Neural cell (in vitro differentiated cells): Measurements from ENCODE around the gene MBD5. TPM values are rescaled to one million over a fixed set of nuclear protein-coding genes. Genes with fewer than 3 reads are reported as not detected.

Experiments used
- H2AFZ ChIP-seq: fragments of 200-600, 300-800 bp; sonication (generic), shearing (Covaris generic); 2 replicates; pipeline ENCODE4 v1.6.0; 2014; ENCODE audit warnings: low read depth, mild to moderate bottlenecking, antibody characterized with exemption, low read length, moderate library complexity
- H3F3A ChIP-seq: fragments of 200-600 bp; shearing (Covaris generic); 2 replicates; pipeline ENCODE4 v1.6.1; 2016; ENCODE audit warnings: mild to moderate bottlenecking, moderate library complexity, mixed read lengths, antibody characterized with exemption, low read length; ENCODE audit not compliant: insufficient read depth, poor library complexity, severe bottlenecking
- H3K27ac ChIP-seq: fragments of 200-600, 300-800 bp; sonication (generic), shearing (Covaris generic); 2 replicates; pipeline ENCODE4 v1.5.1; 2014; ENCODE audit warnings: mild to moderate bottlenecking, low read length, moderate library complexity
- H3K27me3 ChIP-seq: fragments of 300-800, 200-600 bp; sonication (generic), shearing (Covaris generic); 2 replicates; pipeline ENCODE4 v1.6.0; 2014; ENCODE audit warnings: mild to moderate bottlenecking, low read depth, low read length, moderate library complexity; ENCODE audit not compliant: insufficient read depth
- H3K36me3 ChIP-seq: fragments of 300-800, 200-600 bp; sonication (generic), shearing (Covaris generic); 2 replicates; pipeline ENCODE4 v1.5.1; 2014; ENCODE audit warnings: mild to moderate bottlenecking, antibody characterized with exemption, low read length, moderate library complexity; ENCODE audit not compliant: insufficient read depth
- H3K4me2 ChIP-seq: fragments of 300-800, 200-600 bp; sonication (generic), shearing (Covaris generic); 2 replicates; pipeline ENCODE4 v1.6.0; 2014; ENCODE audit warnings: mild to moderate bottlenecking, low read length
- H3K4me3 ChIP-seq: fragments of 300-800, 200-600 bp; sonication (generic), shearing (Covaris generic); 2 replicates; pipeline ENCODE4 v1.5.1; 2014; ENCODE audit warnings: mild to moderate bottlenecking, low read length, moderate library complexity
- H3K79me2 ChIP-seq: fragments of 200-600 bp; shearing (Covaris generic); replicated peaks from 2 replicates; pipeline ENCODE4 v1.6.0; 2014; ENCODE audit warnings: mild to moderate bottlenecking, low read length, moderate library complexity; ENCODE audit not compliant: insufficient read depth
- H3K9ac ChIP-seq: fragments of 300-800, 200-600 bp; sonication (generic), shearing (Covaris generic); 2 replicates; pipeline ENCODE4 v1.6.1; 2016; ENCODE audit warnings: mild to moderate bottlenecking, low read length, mixed read lengths
- H3K9me2 ChIP-seq: fragments of 200-600 bp; shearing (Covaris generic); 2 replicates; pipeline ENCODE4 v1.6.1; 2016; ENCODE audit warnings: mild to moderate bottlenecking, low read length, mixed read lengths; ENCODE audit not compliant: insufficient read depth
- H3K9me3 ChIP-seq: fragments of 200-600, 300-800 bp; sonication (generic), shearing (Covaris generic); 2 replicates; pipeline ENCODE4 v1.6.1; 2016; ENCODE audit warnings: mild to moderate bottlenecking, mixed run types, low read length, moderate library complexity, mixed read lengths
- H4K20me1 ChIP-seq: fragments of 200-600 bp; shearing (Covaris generic); 2 replicates; pipeline ENCODE4 v1.6.1; 2016; ENCODE audit warnings: mild to moderate bottlenecking, mixed run types; ENCODE audit not compliant: insufficient read depth
- EP300 ChIP-seq: fragments of 450-650 bp; conservative IDR thresholded peaks from 2 replicates; pipeline ENCODE4 v1.6.1; 2014; ENCODE audit warnings: antibody characterized with exemption, mild to moderate bottlenecking, moderate library complexity; ENCODE audit not compliant: poor library complexity, severe bottlenecking
- EZH2 ChIP-seq: fragments of 200-600, 300-800 bp; shearing (Covaris generic), sonication (generic); IDR thresholded peaks from 2 replicates; pipeline ENCODE4 v1.6.1; 2014; ENCODE audit warnings: antibody characterized with exemption, low read length, borderline replicate concordance, mild to moderate bottlenecking; ENCODE audit not compliant: insufficient read depth, poor library complexity, severe bottlenecking
- MXI1 ChIP-seq: fragments of 450-650 bp; conservative IDR thresholded peaks from 2 replicates; pipeline ENCODE4 v1.6.1; 2014; ENCODE audit warnings: antibody characterized with exemption, mild to moderate bottlenecking; ENCODE audit not compliant: poor library complexity, severe bottlenecking
- POLR2AphosphoS5 ChIP-seq: IDR thresholded peaks from 2 replicates; pipeline ENCODE4 v1.6.1; 2012
- RAD21 ChIP-seq: fragments of 450-650 bp; conservative IDR thresholded peaks from 2 replicates; pipeline ENCODE4 v1.6.1; 2014; ENCODE audit warnings: antibody characterized with exemption, mild to moderate bottlenecking, moderate library complexity
- SMC3 ChIP-seq: fragments of 450-650 bp; conservative IDR thresholded peaks from 2 replicates; pipeline ENCODE4 v1.6.1; 2014; ENCODE audit warnings: antibody characterized with exemption, mild to moderate bottlenecking, moderate library complexity; ENCODE audit not compliant: poor library complexity
- TAF1 ChIP-seq: IDR thresholded peaks from 2 replicates; pipeline ENCODE4 v1.6.1; 2012; ENCODE audit warnings: low read depth
- polyA plus RNA-seq: library from polyadenylated mRNA; depleted of rRNA; stranded (reverse); fragments of >200 nt; gene quantifications from 2 replicates; pipeline ENCODE4 v1.2.3, GENCODE V29; 2014
- TF ChIP-seq, protein P1 (sequence below): IDR thresholded peaks from 2 replicates; pipeline ENCODE4 v1.6.1; 2012; ENCODE audit warnings: borderline replicate concordance
- TF ChIP-seq, protein P2 (sequence below): fragments of 450-650 bp; IDR thresholded peaks from 2 replicates; pipeline ENCODE4 v1.5.1; 2014; ENCODE audit warnings: antibody characterized with exemption, mild to moderate bottlenecking, moderate library complexity; ENCODE audit not compliant: poor library complexity, severe bottlenecking

The MBD5 gene
- polyA plus RNA-seq, 1 donor from 2014 or later = 9.7 TPM

DNA sequence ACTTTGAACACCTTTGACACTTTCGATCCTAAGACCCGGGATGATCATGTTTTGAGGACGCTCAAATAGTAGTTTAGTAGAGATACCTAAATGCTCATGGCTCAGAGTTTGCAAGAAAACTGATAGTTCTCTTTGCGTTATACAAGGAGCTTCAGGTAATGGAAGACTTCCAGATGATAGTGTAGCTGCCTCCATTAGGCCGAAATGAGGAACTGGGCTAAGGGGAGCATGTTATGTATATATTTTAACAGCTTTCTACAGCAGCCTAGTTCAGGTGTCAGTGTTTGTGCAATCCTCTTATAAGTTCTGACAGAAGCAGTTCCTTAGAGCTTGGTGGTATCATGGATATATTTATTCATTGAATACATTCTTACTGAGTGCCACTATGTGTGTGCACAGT is 496.9 kb downstream of the MBD5 start:
- Histone ChIP-seq H3K9me2 (no peaks in the 10 kb centered on the region), H3F3A (no peaks in the 10 kb centered on the region), H3K79me2 (no peaks in the 10 kb centered on the region), H3K9ac (no peak overlapping the region), H3K4me2 (no peak overlapping the region), H2AFZ (no peak overlapping the region), H3K27ac (no peak overlapping the region), H3K27me3 (no peaks in the 10 kb centered on the region), H4K20me1 (no peaks in the 10 kb centered on the region), H3K36me3 (no peaks in the 10 kb centered on the region), H3K4me3 (no peak overlapping the region), H3K9me3 (no peaks in the 10 kb centered on the region)
- TF ChIP-seq POLR2AphosphoS5 (no peak), SMC3 (no peak), EP300 (no peak), EZH2 (no peak)

DNA sequence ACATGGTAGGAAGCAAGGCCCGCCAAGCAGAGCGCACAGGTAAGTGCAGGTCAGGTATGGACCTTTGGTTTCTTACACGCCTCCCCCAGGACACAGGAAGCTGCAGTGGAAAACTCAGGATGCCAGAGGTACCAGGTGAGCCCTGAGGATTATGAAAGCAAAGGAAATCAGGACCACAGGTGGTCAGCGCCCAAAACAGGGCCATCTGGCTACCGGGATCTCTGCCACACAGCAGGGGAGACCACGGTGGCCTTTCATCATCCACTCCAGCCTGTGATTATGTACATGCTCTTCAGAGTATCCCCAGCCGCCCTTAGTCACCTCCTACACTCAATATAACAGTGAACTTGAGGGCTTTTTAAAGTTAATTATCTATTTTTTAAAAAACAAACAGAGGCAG is 498.1 kb downstream of the MBD5 start:
- Histone ChIP-seq H3K4me3 (no peak overlapping the region), H3K27ac (no peak overlapping the region), H3F3A (no peaks in the 10 kb centered on the region), H3K9me3 (no peaks in the 10 kb centered on the region), H3K36me3 (no peaks in the 10 kb centered on the region), H3K9ac (no peak overlapping the region), H4K20me1 (no peaks in the 10 kb centered on the region), H3K9me2 (no peaks in the 10 kb centered on the region), H3K27me3 (no peaks in the 10 kb centered on the region), H3K79me2 (no peaks in the 10 kb centered on the region), H3K4me2 (no peak overlapping the region), H2AFZ (no peak overlapping the region)
- TF ChIP-seq EZH2 (no peak), EP300 (no peak), MXI1 (no peak), POLR2AphosphoS5 (no peak), RAD21 (no peak), SMC3 (no peak), TAF1 (no peak)
- TF ChIP-seq, protein P1, sequence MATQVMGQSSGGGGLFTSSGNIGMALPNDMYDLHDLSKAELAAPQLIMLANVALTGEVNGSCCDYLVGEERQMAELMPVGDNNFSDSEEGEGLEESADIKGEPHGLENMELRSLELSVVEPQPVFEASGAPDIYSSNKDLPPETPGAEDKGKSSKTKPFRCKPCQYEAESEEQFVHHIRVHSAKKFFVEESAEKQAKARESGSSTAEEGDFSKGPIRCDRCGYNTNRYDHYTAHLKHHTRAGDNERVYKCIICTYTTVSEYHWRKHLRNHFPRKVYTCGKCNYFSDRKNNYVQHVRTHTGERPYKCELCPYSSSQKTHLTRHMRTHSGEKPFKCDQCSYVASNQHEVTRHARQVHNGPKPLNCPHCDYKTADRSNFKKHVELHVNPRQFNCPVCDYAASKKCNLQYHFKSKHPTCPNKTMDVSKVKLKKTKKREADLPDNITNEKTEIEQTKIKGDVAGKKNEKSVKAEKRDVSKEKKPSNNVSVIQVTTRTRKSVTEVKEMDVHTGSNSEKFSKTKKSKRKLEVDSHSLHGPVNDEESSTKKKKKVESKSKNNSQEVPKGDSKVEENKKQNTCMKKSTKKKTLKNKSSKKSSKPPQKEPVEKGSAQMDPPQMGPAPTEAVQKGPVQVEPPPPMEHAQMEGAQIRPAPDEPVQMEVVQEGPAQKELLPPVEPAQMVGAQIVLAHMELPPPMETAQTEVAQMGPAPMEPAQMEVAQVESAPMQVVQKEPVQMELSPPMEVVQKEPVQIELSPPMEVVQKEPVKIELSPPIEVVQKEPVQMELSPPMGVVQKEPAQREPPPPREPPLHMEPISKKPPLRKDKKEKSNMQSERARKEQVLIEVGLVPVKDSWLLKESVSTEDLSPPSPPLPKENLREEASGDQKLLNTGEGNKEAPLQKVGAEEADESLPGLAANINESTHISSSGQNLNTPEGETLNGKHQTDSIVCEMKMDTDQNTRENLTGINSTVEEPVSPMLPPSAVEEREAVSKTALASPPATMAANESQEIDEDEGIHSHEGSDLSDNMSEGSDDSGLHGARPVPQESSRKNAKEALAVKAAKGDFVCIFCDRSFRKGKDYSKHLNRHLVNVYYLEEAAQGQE = no peak
- TF ChIP-seq, protein P2, sequence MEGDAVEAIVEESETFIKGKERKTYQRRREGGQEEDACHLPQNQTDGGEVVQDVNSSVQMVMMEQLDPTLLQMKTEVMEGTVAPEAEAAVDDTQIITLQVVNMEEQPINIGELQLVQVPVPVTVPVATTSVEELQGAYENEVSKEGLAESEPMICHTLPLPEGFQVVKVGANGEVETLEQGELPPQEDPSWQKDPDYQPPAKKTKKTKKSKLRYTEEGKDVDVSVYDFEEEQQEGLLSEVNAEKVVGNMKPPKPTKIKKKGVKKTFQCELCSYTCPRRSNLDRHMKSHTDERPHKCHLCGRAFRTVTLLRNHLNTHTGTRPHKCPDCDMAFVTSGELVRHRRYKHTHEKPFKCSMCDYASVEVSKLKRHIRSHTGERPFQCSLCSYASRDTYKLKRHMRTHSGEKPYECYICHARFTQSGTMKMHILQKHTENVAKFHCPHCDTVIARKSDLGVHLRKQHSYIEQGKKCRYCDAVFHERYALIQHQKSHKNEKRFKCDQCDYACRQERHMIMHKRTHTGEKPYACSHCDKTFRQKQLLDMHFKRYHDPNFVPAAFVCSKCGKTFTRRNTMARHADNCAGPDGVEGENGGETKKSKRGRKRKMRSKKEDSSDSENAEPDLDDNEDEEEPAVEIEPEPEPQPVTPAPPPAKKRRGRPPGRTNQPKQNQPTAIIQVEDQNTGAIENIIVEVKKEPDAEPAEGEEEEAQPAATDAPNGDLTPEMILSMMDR = no peak

DNA sequence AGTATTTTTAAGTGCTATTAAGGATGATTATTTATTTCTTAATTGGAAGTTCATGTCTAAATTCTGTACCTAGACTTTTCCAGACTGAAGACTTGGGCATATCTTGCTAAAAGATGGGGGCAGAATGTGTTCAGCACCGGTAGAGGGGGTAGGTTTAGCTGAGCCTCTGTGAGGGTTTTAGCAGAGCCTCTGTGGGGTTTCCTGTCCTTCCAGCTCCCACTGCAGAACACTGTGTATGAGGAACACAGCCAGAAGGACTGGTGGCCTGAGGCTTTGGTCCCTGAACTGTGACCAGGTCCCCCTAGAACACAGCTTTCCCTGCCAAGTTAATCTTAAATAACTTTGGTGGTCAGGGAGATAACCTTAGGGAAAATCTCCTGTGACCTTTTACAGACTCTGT is 500.3 kb downstream of the MBD5 start:
- no peaks in the 10 kb centered on the region for H3F3A ChIP-seq
- no peaks in the 10 kb centered on the region for H4K20me1 ChIP-seq
- no peaks in the 10 kb centered on the region for H3K79me2 ChIP-seq
- TF ChIP-seq, protein P1 = no peak
- TF ChIP-seq, protein P2 = no peak
- TF ChIP-seq SMC3 (no peak), TAF1 (no peak), MXI1 (no peak), POLR2AphosphoS5 (no peak), RAD21 (no peak), EP300 (no peak)
- no peaks in the 10 kb centered on the region for H3K27me3 ChIP-seq
- no peaks in the 10 kb centered on the region for H3K9me3 ChIP-seq
- H3K4me3 ChIP-seq = no peak overlapping the region
- no peak overlapping the region for H3K9ac ChIP-seq
- no peak overlapping the region for H3K27ac ChIP-seq
- H3K9me2 ChIP-seq = no peaks in the 10 kb centered on the region
- no peak overlapping the region for H2AFZ ChIP-seq
- H3K36me3 ChIP-seq = no peaks in the 10 kb centered on the region
- H3K4me2 ChIP-seq = no peak overlapping the region
